B cell (primary cell): ENCODE results near the gene RHBDL1. TPM values are rescaled to one million over a fixed set of nuclear protein-coding genes. Genes with fewer than 3 reads are reported as not detected.

Experiments
- ATAC-seq: fragments of 200-7000 bp; cut with Tn5 transposase; one replicate; pipeline ENCODE4 v1.10.0; 2021; ENCODE audit warnings: low read depth, mild to moderate bottlenecking, moderate number of reproducible peaks, moderate library complexity
- CTCF ChIA-PET: fragments of 350-600 bp; sonication (Branson Sonifier 250); formaldehyde crosslinking; loops from one replicate; lab custom pipeline; 2021; ENCODE audit warnings: antibody characterized with exemption, inconsistent platforms; lab: Charles Lee
- POLR2A ChIA-PET: fragments of 350-600 bp; sonication (Branson Sonifier 250); formaldehyde crosslinking; loops from one replicate; lab custom pipeline; 2021; ENCODE audit warnings: antibody characterized with exemption; lab: Charles Lee
- DNase-seq: peaks from one replicate; pipeline ENCODE4 v3.0.0; 2013
- H2AFZ ChIP-seq: 2 replicates; pipeline ENCODE4 v1.6.1; 2012; ENCODE audit warnings: mild to moderate bottlenecking, low read depth, low read length; ENCODE audit not compliant: insufficient read depth, poor library complexity, severe bottlenecking
- H3K27ac ChIP-seq, 2 donors: 1 replicate in 1 of 2; 2 replicates in 1 of 2; pipeline ENCODE4 v1.5.1; 2012 to 2013; ENCODE audit warnings: low read length in 2 of 2, mild to moderate bottlenecking in 2 of 2, moderate library complexity in 1 of 2
- H3K27me3 ChIP-seq, 4 experiments: fragments of 200-600 bp in 1 of 4; sonication (generic) in 1 of 4; replicated peaks in 1 of 4; 1 replicate in 2 of 4; 2 replicates in 2 of 4; pipeline versions ENCODE4 v1.6.1 to v1.7.0; 2013 to 2016; ENCODE audit warnings: low read length in 3 of 4, mild to moderate bottlenecking in 2 of 4, mixed read lengths in 1 of 4, moderate library complexity in 1 of 4; ENCODE audit not compliant: insufficient read depth in 4 of 4, control insufficient read depth in 3 of 4; ENCODE audit errors: control extremely low read depth in 1 of 4
- H3K36me3 ChIP-seq, 2 experiments: replicated peaks in 1 of 2; 1 replicate in 1 of 2; 2 replicates in 1 of 2; pipeline versions ENCODE4 v1.6.1 to v1.7.1; 2013; ENCODE audit warnings: low read length in 1 of 2; ENCODE audit not compliant: insufficient read depth in 2 of 2, control insufficient read depth in 1 of 2; ENCODE audit errors: control extremely low read depth in 1 of 2, extremely low read depth in 1 of 2
- H3K4me1 ChIP-seq, 2 donors: fragments of 200-600 bp in 1 of 2; sonication (generic) in 1 of 2; 1 replicate in 1 of 2; 2 replicates in 1 of 2; pipeline versions ENCODE4 v1.5.1 to v1.6.1; 2013 to 2017; ENCODE audit warnings: low read length in 2 of 2; ENCODE audit not compliant: control insufficient read depth in 2 of 2, insufficient read depth in 2 of 2
- H3K4me2 ChIP-seq: replicated peaks from 2 replicates; pipeline ENCODE3; 2012; ENCODE audit warnings: mild to moderate bottlenecking, low read depth, low read length; ENCODE audit not compliant: poor library complexity, severe bottlenecking
- H3K4me3 ChIP-seq, 5 experiments: fragments of 200-600 bp in 1 of 5; sonication (generic) in 1 of 5; 1 replicate in 3 of 5; 2 replicates in 2 of 5; pipeline versions ENCODE4 v1.5.1 to v1.7.0; 2011 to 2016; ENCODE audit warnings: low read length in 4 of 5, mild to moderate bottlenecking in 4 of 5, low read depth in 2 of 5, control low read depth in 1 of 5, moderate library complexity in 1 of 5; ENCODE audit not compliant: insufficient read depth in 1 of 5; ENCODE audit errors: control extremely low read depth in 1 of 5, extremely low read depth in 1 of 5
- H3K79me2 ChIP-seq: fragments of 200-600 bp; sonication (generic); one replicate; pipeline ENCODE4 v1.6.0; 2016; ENCODE audit warnings: low read length; ENCODE audit not compliant: control insufficient read depth, insufficient read depth
- H3K9ac ChIP-seq: fragments of 200-600 bp; sonication (generic); 2 replicates; pipeline ENCODE4 v1.6.1; 2017; ENCODE audit warnings: mild to moderate bottlenecking, low read length, moderate library complexity
- H3K9me3 ChIP-seq, 3 donors: one replicate each; pipeline versions ENCODE4 v1.6.1 to v1.7.1; 2013; ENCODE audit warnings: low read length in 2 of 3; ENCODE audit not compliant: control insufficient read depth in 2 of 3, insufficient read depth in 1 of 3; ENCODE audit errors: control extremely low read depth in 1 of 3
- H4K20me1 ChIP-seq: 2 replicates; pipeline ENCODE4 v1.6.0; 2012; ENCODE audit warnings: mild to moderate bottlenecking, low read length; ENCODE audit not compliant: insufficient read depth, control insufficient read depth, poor library complexity, severe bottlenecking
- H3K27ac Mint-ChIP-seq: one replicate; pipeline ENCODE4 v1.8.0; 2021; ENCODE audit warnings: mixed read lengths
- H3K27me3 Mint-ChIP-seq: one replicate; pipeline ENCODE4 v1.8.0; 2021; ENCODE audit warnings: mixed read lengths
- H3K4me1 Mint-ChIP-seq: one replicate; pipeline ENCODE4 v1.8.0; 2021; ENCODE audit warnings: mixed read lengths
- H3K4me3 Mint-ChIP-seq: one replicate; pipeline ENCODE4 v1.8.0; 2021; ENCODE audit warnings: mixed read lengths
- H3K9me3 Mint-ChIP-seq: one replicate; pipeline ENCODE4 v1.8.0; 2022; ENCODE audit warnings: mixed read lengths; ENCODE audit not compliant: insufficient read depth
- EZH2 ChIP-seq: IDR thresholded peaks from 2 replicates; pipeline ENCODE4 v1.6.1; 2012; ENCODE audit warnings: borderline replicate concordance, low read depth, mild to moderate bottlenecking, moderate library complexity, low read length; ENCODE audit not compliant: insufficient read depth, poor library complexity, severe bottlenecking
- WGBS: methylation state at CpG from one replicate; pipeline ENCODE4 v1.1.5; 2013; ENCODE audit warnings: missing lambda C conversion rate; ENCODE audit not compliant: insufficient coverage; 5-methylcytosine and 5-hydroxymethylcytosine counted together
- intact Hi-C: fragments of 100-400 bp; cut with micrococcal nuclease; formaldehyde crosslinking; loops from one replicate; pipeline ENCODE4 v1.10.0; 2022
- polyA plus RNA-seq: library from polyadenylated mRNA; depleted of rRNA; stranded (reverse); fragments of >200 nt; gene quantifications from 2 replicates; pipeline ENCODE4 v1.2.3, GENCODE V29; 2012
- total RNA-seq, 2 donors: library from RNA; stranded (reverse); fragments of 120-200 nt in 1 of 2; gene quantifications; 1 replicate in 1 of 2; 2 replicates in 1 of 2; pipeline versions ENCODE4 v1.2.3 to v1.2.4, GENCODE V29; 2013 to 2022
- TF ChIP-seq, protein P1 (sequence below): fragments of 200-600 bp; IDR thresholded peaks from one replicate; pipeline ENCODE4 v1.8.0; 2022; ENCODE audit warnings: antibody characterized with exemption, mild to moderate bottlenecking

Gene RHBDL1
- total and polyA plus RNA-seq, 2 donors (not counting 1 experiment from before 2014, with no cell fraction given): 0.76 to 1.6 TPM

DNA sequence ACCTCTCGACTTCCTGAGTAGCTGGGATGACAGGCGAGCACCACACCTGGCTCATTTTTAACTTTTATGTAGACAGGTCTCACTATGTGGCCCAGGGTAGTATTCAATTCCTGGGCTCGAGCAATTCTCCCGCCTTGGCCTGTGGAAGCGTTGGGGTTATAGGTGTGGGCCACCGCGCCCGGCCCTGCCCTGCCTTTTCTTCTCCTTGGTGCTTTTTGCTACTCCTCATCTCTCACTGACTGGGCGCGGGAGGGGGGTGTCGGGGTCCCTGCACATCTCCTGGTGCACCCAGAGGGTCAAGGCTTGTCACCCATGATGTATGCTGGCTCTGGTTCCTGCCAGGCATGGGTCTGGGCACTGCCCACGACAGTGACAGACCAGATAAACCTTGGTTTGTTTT lies 30.9 kb upstream of the RHBDL1 start:
- Histone ChIP-seq H3K4me3 (no peak overlapping the region), H3K79me2 (peaks cover 14% of the 10 kb centered on the region), H2AFZ (no peak overlapping the region), H3K36me3 (no peaks in the 10 kb centered on the region), H3K27ac (no peak overlapping the region), H4K20me1 (peaks cover 14% of the 10 kb centered on the region), H3K9ac (no peak overlapping the region), H3K4me2 (no peak overlapping the region), H3K27me3 (no peaks in the 10 kb centered on the region), H3K9me3 (peaks cover 0 to 2% (median 0%) of the 10 kb centered on the region in 3 donors), H3K4me1 (peaks cover 22 to 36% of the 10 kb centered on the region in 2 donors)
- H3K4me1 Mint-ChIP-seq: peaks cover 23% of the 10 kb centered on the region
- no peak overlapping the region for H3K27ac Mint-ChIP-seq
- H3K27me3 Mint-ChIP-seq: no peaks in the 10 kb centered on the region
- no peak for ATAC-seq
- 98% methylated on average over 11 of the region's 12 CpGs for WGBS
- intact Hi-C loops: no loop called here
- no peak for DNase-seq
- H3K9me3 Mint-ChIP-seq: no peaks in the 10 kb centered on the region
- TF ChIP-seq, protein P1, sequence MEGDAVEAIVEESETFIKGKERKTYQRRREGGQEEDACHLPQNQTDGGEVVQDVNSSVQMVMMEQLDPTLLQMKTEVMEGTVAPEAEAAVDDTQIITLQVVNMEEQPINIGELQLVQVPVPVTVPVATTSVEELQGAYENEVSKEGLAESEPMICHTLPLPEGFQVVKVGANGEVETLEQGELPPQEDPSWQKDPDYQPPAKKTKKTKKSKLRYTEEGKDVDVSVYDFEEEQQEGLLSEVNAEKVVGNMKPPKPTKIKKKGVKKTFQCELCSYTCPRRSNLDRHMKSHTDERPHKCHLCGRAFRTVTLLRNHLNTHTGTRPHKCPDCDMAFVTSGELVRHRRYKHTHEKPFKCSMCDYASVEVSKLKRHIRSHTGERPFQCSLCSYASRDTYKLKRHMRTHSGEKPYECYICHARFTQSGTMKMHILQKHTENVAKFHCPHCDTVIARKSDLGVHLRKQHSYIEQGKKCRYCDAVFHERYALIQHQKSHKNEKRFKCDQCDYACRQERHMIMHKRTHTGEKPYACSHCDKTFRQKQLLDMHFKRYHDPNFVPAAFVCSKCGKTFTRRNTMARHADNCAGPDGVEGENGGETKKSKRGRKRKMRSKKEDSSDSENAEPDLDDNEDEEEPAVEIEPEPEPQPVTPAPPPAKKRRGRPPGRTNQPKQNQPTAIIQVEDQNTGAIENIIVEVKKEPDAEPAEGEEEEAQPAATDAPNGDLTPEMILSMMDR: no peak
- no peak for TF ChIP-seq EZH2
- CTCF ChIA-PET: no interaction called here
- POLR2A ChIA-PET: no interaction called here
- H3K4me3 Mint-ChIP-seq: peak overlapping the region; percentile 34

DNA sequence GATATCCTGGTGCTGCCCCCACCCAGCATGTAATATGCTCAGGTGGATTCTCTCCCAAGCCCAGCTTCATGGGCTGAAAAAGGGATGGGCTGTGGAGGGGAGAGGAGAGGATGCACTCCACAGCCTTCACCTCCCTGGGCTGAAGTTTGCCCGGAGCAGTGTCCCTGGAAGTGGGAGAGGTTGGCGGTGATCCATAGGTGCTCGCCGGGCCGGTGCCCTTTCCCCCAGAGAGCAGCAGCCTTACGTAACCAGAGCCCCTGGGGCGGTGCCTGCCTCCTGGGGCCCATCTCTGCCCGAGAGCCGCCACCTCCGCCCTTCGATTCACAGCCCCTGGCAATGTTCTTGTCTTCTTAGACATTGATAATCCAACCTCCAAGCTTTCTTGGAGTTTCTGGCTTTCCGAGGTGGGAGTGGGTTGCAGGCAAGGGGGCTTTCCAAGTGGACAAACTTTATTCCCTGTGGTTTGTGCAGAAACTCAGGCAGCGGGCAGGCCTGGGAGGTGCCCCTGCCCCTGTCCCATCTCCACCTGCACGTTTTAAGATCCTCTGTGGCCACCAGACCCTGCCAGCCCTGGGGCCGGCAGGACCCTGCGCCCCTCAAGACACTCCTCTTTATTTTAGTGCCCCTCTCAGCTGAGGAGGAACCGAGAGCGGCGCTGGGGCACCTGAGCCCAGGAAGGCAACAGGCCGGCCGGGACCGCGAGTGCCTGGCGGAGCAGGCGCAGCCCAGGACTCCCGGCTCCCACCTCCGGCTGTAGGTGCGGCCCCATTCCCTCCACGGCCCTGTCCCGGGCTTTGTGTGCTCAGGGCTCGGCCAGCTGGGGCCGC lies 29.4 kb upstream of the RHBDL1 start:
- POLR2A ChIA-PET: interaction anchor here (0.5 kb wide), 1 partner anchor 60 kb away, joined by 3 read pairs; no protein-coding TSS in a partner anchor
- Mint-ChIP-seq H3K4me1 (peaks cover 19% of the 10 kb centered on the region), H3K4me3 (no peak overlapping the region), H3K27ac (no peak overlapping the region), H3K27me3 (no peaks in the 10 kb centered on the region), H3K9me3 (no peaks in the 10 kb centered on the region)
- intact Hi-C loops: no loop called here
- CTCF ChIA-PET: no interaction called here
- no peaks in the 10 kb centered on the region for H3K27me3 ChIP-seq
- peaks cover 0 to 2% (median 0%) of the 10 kb centered on the region in 3 donors for H3K9me3 ChIP-seq
- no peak overlapping the region for H3K4me3 ChIP-seq
- DNase-seq (no peak), ATAC-seq (no peak)
- WGBS: 95% methylated on average over 31 of the region's 32 CpGs
- H3K9ac ChIP-seq: no peak overlapping the region
- H3K4me1 ChIP-seq: peaks cover 26 to 35% of the 10 kb centered on the region in 2 donors
- no peak overlapping the region for H3K27ac ChIP-seq
- no peaks in the 10 kb centered on the region for H3K36me3 ChIP-seq
- H3K4me2 ChIP-seq: no peak overlapping the region
- TF ChIP-seq EZH2: no peak
- TF ChIP-seq, protein P1: no peak
- peaks cover 14% of the 10 kb centered on the region for H3K79me2 ChIP-seq
- peaks cover 14% of the 10 kb centered on the region for H4K20me1 ChIP-seq
- H2AFZ ChIP-seq: no peak overlapping the region
